PC-3 (cell line): Measurements from ENCODE around the gene SFXN1.

Experiments used
- CTCF ChIP-seq: fragments of 300-600 bp; sonication (generic); conservative IDR thresholded peaks from 2 replicates; pipeline ENCODE4 v1.5.1; 2017; ENCODE audit warnings: antibody characterized with exemption, low read depth, mild to moderate bottlenecking, low read length
- EZH2 ChIP-seq: fragments of 300-600 bp; sonication (generic); IDR thresholded peaks from one replicate; pipeline ENCODE4 v1.6.1; 2017; ENCODE audit warnings: antibody characterized with exemption, mild to moderate bottlenecking, low read length; ENCODE audit not compliant: unreplicated experiment
- EZH2phosphoT487 ChIP-seq: fragments of 300-600 bp; sonication (generic); IDR thresholded peaks from 2 replicates; pipeline ENCODE4 v1.6.1; 2018; ENCODE audit warnings: mild to moderate bottlenecking, antibody characterized with exemption, low read length, borderline replicate concordance

- TF ChIP-seq CTCF (no peak), EZH2 (no peak), EZH2phosphoT487 (no peak)
Measured at GRCh38 chr5:175520873-175521272, 42.5 kb downstream of the SFXN1 start.
